Adrenal gland (tissue), 12 donors: ENCODE measurements around the gene OAF. TPM values are rescaled to one million over a fixed set of nuclear protein-coding genes. Genes with fewer than 3 reads are reported as not detected.

Source experiments
- DNase-seq, 7 donors: peaks; one replicate each; pipeline ENCODE4 v3.0.0-alpha.2; 2019 to 2020
- H3K27ac ChIP-seq, 5 donors: fragments of 200-600 bp; sonication (generic) in 4 of 5; 1 replicate in 3 of 5; 2 replicates in 2 of 5; pipeline versions ENCODE4 v1.5.1 to v1.8.0; 2016 to 2020; ENCODE audit warnings: mild to moderate bottlenecking in 1 of 5
- H3K27me3 ChIP-seq: fragments of 200-600 bp; 2 replicates; pipeline ENCODE4 v1.8.0; 2021
- H3K36me3 ChIP-seq, 2 donors: fragments of 200-600 bp; replicated peaks in 1 of 2; 1 replicate in 1 of 2; 2 replicates in 1 of 2; pipeline versions ENCODE4 v1.5.1 to v1.8.0; 2018 to 2022
- H3K4me1 ChIP-seq, 2 donors: fragments of 200-600 bp; replicated peaks in 1 of 2; 1 replicate in 1 of 2; 2 replicates in 1 of 2; pipeline versions ENCODE4 v1.5.1 to v1.8.0; 2018 to 2021
- H3K4me3 ChIP-seq, 4 donors: fragments of 200-600 bp; sonication (generic) in 3 of 4; one replicate each; pipeline ENCODE4 v1.5.1; 2016 to 2018
- H3K9me3 ChIP-seq, 3 donors: fragments of 200-600 bp; sonication (generic) in 1 of 3; replicated peaks in 1 of 3; 1 replicate in 2 of 3; 2 replicates in 1 of 3; pipeline versions ENCODE4 v1.5.1 to v1.8.0; 2016 to 2021
- POLR2A ChIP-seq, 2 donors: fragments of 450-650 bp; IDR thresholded peaks; one replicate each; pipeline ENCODE4 v1.6.1; 2017; ENCODE audit warnings: antibody characterized with exemption in 2 of 2, mild to moderate bottlenecking in 2 of 2, moderate library complexity in 1 of 2
- WGBS, 4 donors: extraction: QIAGEN DNeasy Blood & Tissue Kit in 2 of 4; methylation state at CpG; one replicate each; pipeline versions ENCODE4 v1.1.5 to v1.1.7; 2013 to 2017; 5-methylcytosine and 5-hydroxymethylcytosine counted together
- intact Hi-C, 2 donors: fragments of 100-400 bp; cut with DNase I; formaldehyde crosslinking; loops; one replicate each; pipeline versions ENCODE4 v1.14.1 to v1.15.0; 2022 to 2023
- polyA plus RNA-seq, 3 donors: library from polyadenylated mRNA; stranded (reverse); fragments of 200-250 nt in 2 of 3; fragments of 350-450 nt in 1 of 3; fragmentation: Illumina TruSeq in 1 of 3; extraction: RNeasy Lipid Tissue Mini Kit (QIAGEN cat#74804) in 1 of 3; gene quantifications; one replicate each; pipeline ENCODE4 v1.2.3, GENCODE V29; 2013 to 2014
- total RNA-seq, 9 donors: library from RNA; depleted of rRNA in 4 of 9; stranded (reverse); fragments of >200 nt in 4 of 9; fragments of 120-200 nt in 1 of 9; fragmentation: NEBNext Ultra II Directional in 1 of 9; extraction: Animal tissue kit (Norgen Biotek cat#: 25700) in 1 of 9; gene quantifications; one replicate each; pipeline versions ENCODE4 v1.1.0 to v1.2.4, GENCODE V29; 2013 to 2023
- TF ChIP-seq, protein P1 (sequence below), 6 experiments: fragments of 450-650 bp in 4 of 6; fragments of 200-600 bp in 2 of 6; sonication (generic) in 1 of 6; IDR thresholded peaks; 1 replicate in 5 of 6; 2 replicates in 1 of 6; pipeline versions ENCODE4 v1.5.1 to v1.8.0; 2016 to 2021; ENCODE audit warnings: antibody characterized with exemption in 6 of 6, mild to moderate bottlenecking in 2 of 6, moderate library complexity in 1 of 6
- donor health status: healthy with polysubstance abuse.
- donor health status: Bipolar disorder and iron deficiency.
- donor health status: DM: yes; HTN: yes; CAD: no.
- donor health status: DM: no; HTN: no; CAD: no.
- donor health status: DM: no; HTN: no; CAD: no.
- donor health status: DM: yes; HTN: yes; CAD: no.

Gene OAF
- total and polyA plus RNA-seq, 12 donors: 67.7 to 253 (median 169) TPM

DNA sequence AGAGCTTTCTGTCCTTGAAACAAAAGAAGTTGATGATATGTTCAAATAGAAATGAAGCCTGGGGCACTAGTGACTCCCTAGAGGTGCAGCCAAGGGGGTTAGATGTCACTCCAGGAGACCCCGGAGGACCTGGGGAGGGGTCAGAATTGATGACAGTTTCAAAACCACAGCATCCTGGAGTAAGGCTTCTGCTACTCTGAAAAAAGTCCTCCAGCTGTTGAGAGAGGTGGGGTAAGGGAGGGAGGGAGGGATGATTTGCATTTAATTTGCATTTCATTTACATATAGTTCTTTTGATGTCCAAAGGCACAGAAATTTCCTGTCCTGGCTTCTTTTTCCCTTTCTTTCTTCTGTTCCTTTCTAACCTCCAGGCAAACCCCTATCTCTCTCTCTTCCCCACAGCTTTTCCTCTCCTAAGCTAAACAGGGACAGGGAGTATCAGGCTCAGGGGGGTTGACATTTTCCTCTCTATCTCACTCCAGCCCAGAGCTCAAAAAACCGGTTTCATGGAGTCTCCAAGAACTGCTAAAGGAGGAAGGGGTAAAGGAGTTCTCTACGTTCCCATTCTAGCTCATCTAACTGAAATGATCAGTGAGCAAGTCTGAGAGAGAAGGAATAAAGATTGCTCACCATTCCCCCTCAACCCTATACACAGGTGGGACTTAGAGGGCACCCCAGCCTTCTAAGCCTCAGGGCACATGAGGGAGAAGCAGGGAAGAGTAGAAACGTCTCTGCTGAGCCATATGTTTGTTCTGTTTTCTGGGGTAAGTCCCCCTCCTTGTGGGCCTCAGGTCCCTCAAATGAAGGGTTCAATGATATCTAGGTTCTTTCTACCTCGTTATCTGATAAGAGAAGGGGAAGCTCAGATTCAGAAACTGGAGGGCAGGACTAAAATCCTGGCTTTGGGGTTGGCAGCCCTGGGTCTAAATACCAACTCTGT, 25.6 kb downstream of the OAF start:
- 60 to 68% (median 63%) methylated on average over 5 of the region's 5 CpGs for WGBS, 4 donors
- Histone ChIP-seq H3K4me3 (no peak overlapping the region), H3K27ac (no peak overlapping the region), H3K4me1 (peaks cover 0 to 4% of the 10 kb centered on the region in 2 donors), H3K36me3 (no peaks in the 10 kb centered on the region), H3K27me3 (peaks cover 21% of the 10 kb centered on the region), H3K9me3 (no peaks in the 10 kb centered on the region)
- intact Hi-C loops: no loop called here
- DNase-seq: no peak
- TF ChIP-seq, protein P1, sequence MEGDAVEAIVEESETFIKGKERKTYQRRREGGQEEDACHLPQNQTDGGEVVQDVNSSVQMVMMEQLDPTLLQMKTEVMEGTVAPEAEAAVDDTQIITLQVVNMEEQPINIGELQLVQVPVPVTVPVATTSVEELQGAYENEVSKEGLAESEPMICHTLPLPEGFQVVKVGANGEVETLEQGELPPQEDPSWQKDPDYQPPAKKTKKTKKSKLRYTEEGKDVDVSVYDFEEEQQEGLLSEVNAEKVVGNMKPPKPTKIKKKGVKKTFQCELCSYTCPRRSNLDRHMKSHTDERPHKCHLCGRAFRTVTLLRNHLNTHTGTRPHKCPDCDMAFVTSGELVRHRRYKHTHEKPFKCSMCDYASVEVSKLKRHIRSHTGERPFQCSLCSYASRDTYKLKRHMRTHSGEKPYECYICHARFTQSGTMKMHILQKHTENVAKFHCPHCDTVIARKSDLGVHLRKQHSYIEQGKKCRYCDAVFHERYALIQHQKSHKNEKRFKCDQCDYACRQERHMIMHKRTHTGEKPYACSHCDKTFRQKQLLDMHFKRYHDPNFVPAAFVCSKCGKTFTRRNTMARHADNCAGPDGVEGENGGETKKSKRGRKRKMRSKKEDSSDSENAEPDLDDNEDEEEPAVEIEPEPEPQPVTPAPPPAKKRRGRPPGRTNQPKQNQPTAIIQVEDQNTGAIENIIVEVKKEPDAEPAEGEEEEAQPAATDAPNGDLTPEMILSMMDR (IDR thresholded peaks at IDR 0.05): no peak
- TF ChIP-seq POLR2A (IDR thresholded peaks at IDR 0.05): no peak

DNA sequence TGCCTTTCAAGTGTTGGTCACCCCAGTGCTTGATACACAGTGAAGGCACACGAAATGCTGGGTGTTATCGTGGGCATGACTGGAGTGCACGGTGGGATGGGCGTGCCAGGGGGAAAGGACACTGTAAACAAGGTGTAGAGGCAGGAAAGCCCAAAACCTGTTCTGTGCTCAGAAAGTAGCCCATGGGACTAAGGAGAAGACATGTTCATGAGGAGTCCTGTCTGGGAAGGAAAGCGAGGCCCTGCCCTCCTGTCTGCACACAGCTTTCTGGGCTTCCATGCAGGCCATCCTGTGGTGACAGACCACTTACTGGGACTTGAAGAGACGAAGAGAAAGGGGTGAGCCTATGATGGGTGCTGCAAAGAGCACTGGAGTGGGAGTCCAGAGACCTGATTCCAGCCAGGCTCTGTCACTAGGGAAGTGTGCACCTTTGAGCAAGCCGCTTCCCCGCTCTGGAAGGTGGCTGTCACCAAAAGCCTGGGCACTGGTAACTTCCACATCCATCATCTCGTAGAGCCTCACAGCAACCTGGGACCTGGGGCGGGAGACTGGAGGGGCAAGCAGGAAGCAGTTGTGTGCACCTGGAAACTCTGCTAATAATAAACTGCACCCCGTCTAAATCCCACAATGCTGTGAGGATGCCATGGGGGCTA, 28.3 kb downstream of the OAF start:
- WGBS, 4 donors: 83 to 89% (median 87%) methylated on average over 10 to 11 of the region's 11 CpGs
- Histone ChIP-seq H3K4me3 (no peak overlapping the region), H3K27ac (no peak overlapping the region), H3K36me3 (no peaks in the 10 kb centered on the region), H3K9me3 (no peaks in the 10 kb centered on the region), H3K27me3 (peaks cover 34% of the 10 kb centered on the region), H3K4me1 (peaks cover 0 to 4% of the 10 kb centered on the region in 2 donors)
- TF ChIP-seq, protein P1 (IDR thresholded peaks at IDR 0.05): no peak
- TF ChIP-seq POLR2A (IDR thresholded peaks at IDR 0.05): no peak
- no peak for DNase-seq
- intact Hi-C loops: no loop called here

DNA sequence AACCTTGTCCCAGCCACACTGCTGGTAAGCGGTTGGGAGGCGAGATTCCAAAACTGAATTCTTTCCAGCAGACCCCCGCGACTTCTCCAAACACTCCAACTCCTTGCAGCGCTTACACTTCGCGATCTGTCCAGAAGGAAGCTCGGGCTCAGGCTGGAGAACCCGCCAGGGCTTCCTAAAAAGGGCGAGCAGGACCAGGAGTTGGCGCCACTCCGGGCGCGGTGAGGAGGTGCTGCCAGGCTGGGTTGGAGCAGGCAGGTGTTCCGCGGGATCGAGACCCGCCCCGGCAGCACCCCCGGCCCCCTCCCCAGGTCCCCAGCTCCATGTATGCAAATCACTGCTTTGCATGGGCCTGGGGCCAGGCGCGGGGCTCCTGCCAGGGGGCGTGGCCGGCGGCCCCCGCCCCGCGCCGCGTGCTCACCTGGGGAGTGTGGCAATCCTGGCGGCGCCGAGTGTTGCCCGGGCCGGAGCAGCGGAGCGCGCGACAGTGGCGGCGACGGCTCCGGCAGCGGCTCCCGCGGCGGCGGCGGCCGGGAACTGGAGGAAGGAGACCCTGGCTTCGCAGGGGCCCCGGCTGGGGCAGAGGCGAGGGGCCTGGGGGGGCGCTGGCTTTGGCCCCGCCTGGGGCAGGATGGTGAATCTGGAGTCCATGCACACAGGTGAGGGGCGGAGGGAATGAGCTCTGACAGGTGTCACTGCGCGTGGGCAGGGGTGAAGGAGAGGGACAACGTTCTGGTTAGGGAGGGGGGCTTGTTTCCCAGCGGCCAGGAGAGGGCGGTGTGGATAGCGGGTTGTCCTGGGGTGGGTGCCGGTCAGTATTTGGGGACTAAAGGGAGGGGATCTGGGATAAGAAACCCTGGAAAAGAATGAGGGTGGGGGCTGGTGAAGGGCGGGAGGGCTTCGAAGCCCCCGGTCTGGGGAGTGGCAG, 29.1 kb downstream of the OAF start, which contains the start of gene POU2F3:
Gene POU2F3, plus strand, starts transcription at position 428 of the 928 bp plus-strand sequence. Its CDS starts 204 bp downstream, at position 632.
- TF ChIP-seq, protein P1 (IDR thresholded peaks at IDR 0.05): no peak
- no peak for TF ChIP-seq POLR2A (IDR thresholded peaks at IDR 0.05)
- intact Hi-C loops: loop anchor here in 1 of 2 donors (5.0 kb wide), 1 partner anchor 52 kb away; no protein-coding TSS in a partner anchor
- Histone ChIP-seq H3K27ac (no peak within 1 kb of the TSS), H3K27me3 (peaks cover 34% of the 10 kb centered on the region), H3K9me3 (no peaks in the 10 kb centered on the region), H3K4me1 (peaks cover 0 to 4% of the 10 kb centered on the region in 2 donors), H3K36me3 (no peaks in the 10 kb centered on the region), H3K4me3 (no peak within 1 kb of the TSS)
- WGBS, 4 donors: 8 to 16% (median 12%) methylated on average over 19 to 66 of the region's 66 CpGs
- DNase-seq: no peak
